ENCODE results near the gene NDUFB11. TPM values are rescaled to one million over a fixed set of nuclear protein-coding genes. Genes with fewer than 3 reads are reported as not detected.

The NDUFB11 gene
- total RNA-seq, 2 experiments from 2014 or later = 78.1 to 139 TPM

- BruUV-seq (replicated peaks) = no TSS peak
- peak; percentile 87 for DNase-seq (ENCODE audit: low spot score)
- intact Hi-C loops (cut with micrococcal nuclease; ENCODE audit: unreplicated experiment) = loop anchor here (5.0 kb wide), 1 partner anchor 330 kb away; no protein-coding TSS in a partner anchor
These were observed 47.4 kb upstream of the NDUFB11 start for GRCh38 chrX:47191806-47192401.

GRCh38 chrX:47191331-47191730 is 46.8 kb upstream of the NDUFB11 start:
- CTCF ChIA-PET (ENCODE audit: unreplicated experiment) = no interaction called here
- H3K4me1 ChIP-seq (ENCODE audit: insufficient read depth, low read length, poor library complexity, severe bottlenecking) = peaks cover 24% of the 10 kb centered on the region
- peak overlapping the region; percentile 99 for H3K27ac ChIP-seq (ENCODE audit: low read depth, low read length, poor library complexity, severe bottlenecking)
- intact Hi-C loops (cut with micrococcal nuclease; ENCODE audit: unreplicated experiment) = loop anchor here (5.0 kb wide), 1 partner anchor 331 kb away; no protein-coding TSS in a partner anchor
- peaks cover 37% of the 10 kb centered on the region for H3K79me2 ChIP-seq (ENCODE audit: insufficient read depth, low read depth, low read length)
- POLR2A ChIA-PET = interaction anchor here (0.6 to 1.4 kb wide), 6 partner anchors 26 to 662 kb away, joined by 3 to 8 read pairs (median 4); partner anchors contain the start of genes NDUFB11, RBM10 and USP11
- H3K9me2 ChIP-seq (ENCODE audit: insufficient read depth, low read length) = no peaks in the 10 kb centered on the region
- peaks cover 33% of the 10 kb centered on the region for H3K36me3 ChIP-seq (ENCODE audit: insufficient read depth, low read length)
- peak overlapping the region; percentile 94 for H3K4me3 ChIP-seq (ENCODE audit: low read depth, low read length, poor library complexity, severe bottlenecking)
- peak overlapping the region; percentile 32; the same call in 1 of the 2 replicates for H2AFZ ChIP-seq (ENCODE audit: low read length)
- H4K20me1 ChIP-seq (ENCODE audit: insufficient read depth, low read length) = no peaks in the 10 kb centered on the region
- peak overlapping the region; percentile 96 for H3K4me2 ChIP-seq (ENCODE audit: low read length)
- no peaks in the 10 kb centered on the region for H3K9me3 ChIP-seq (ENCODE audit: low read length)
- DNase-seq (ENCODE audit: low spot score) = peak; percentile 89
- no TSS peak for BruUV-seq (replicated peaks)
- no peak for TF ChIP-seq CTCF (conservative IDR thresholded peaks at IDR 0.05; ENCODE audit: low read length)
- no peak for TF ChIP-seq EZH2phosphoT487 (IDR thresholded peaks at IDR 0.05; ENCODE audit: borderline replicate concordance, low read depth, low read length)

More at GRCh38 chrX:47191806-47192401, 47.4 kb upstream of the NDUFB11 start:
- peak overlapping the region; percentile 94 for H3K4me3 ChIP-seq (ENCODE audit: low read depth, low read length, poor library complexity, severe bottlenecking)
- H2AFZ ChIP-seq (ENCODE audit: low read length) = peak overlapping the region; percentile 32; the same call in 1 of the 2 replicates
- ChIA-PET POLR2A (interaction anchor here (0.6 to 1.3 kb wide), 3 partner anchors 193 to 663 kb away, joined by 3 to 5 read pairs (median 3); no protein-coding TSS in a partner anchor), CTCF (ENCODE audit: unreplicated experiment) (no interaction called here)
- H4K20me1 ChIP-seq (ENCODE audit: insufficient read depth, low read length) = no peaks in the 10 kb centered on the region
- peaks cover 30% of the 10 kb centered on the region for H3K4me1 ChIP-seq (ENCODE audit: insufficient read depth, low read length, poor library complexity, severe bottlenecking)
- H3K4me2 ChIP-seq (ENCODE audit: low read length) = peak overlapping the region; percentile 96
- no peaks in the 10 kb centered on the region for H3K9me2 ChIP-seq (ENCODE audit: insufficient read depth, low read length)
- TF ChIP-seq CTCF (conservative IDR thresholded peaks at IDR 0.05; ENCODE audit: low read length) (no peak), EZH2phosphoT487 (IDR thresholded peaks at IDR 0.05; ENCODE audit: borderline replicate concordance, low read depth, low read length) (no peak)
- H3K27ac ChIP-seq (ENCODE audit: low read depth, low read length, poor library complexity, severe bottlenecking) = peak overlapping the region; percentile 99
- peaks cover 43% of the 10 kb centered on the region for H3K79me2 ChIP-seq (ENCODE audit: insufficient read depth, low read depth, low read length)
- H3K36me3 ChIP-seq (ENCODE audit: insufficient read depth, low read length) = peaks cover 33% of the 10 kb centered on the region
- H3K9me3 ChIP-seq (ENCODE audit: low read length) = no peaks in the 10 kb centered on the region

Measured in OCI-LY7 (cell line).